ENCODE data around the gene INPP5D. TPM values are rescaled to one million over a fixed set of nuclear protein-coding genes. Genes with fewer than 3 reads are reported as not detected.

Gene INPP5D
- total RNA-seq, 1 donor: under 0.01 TPM

DNA sequence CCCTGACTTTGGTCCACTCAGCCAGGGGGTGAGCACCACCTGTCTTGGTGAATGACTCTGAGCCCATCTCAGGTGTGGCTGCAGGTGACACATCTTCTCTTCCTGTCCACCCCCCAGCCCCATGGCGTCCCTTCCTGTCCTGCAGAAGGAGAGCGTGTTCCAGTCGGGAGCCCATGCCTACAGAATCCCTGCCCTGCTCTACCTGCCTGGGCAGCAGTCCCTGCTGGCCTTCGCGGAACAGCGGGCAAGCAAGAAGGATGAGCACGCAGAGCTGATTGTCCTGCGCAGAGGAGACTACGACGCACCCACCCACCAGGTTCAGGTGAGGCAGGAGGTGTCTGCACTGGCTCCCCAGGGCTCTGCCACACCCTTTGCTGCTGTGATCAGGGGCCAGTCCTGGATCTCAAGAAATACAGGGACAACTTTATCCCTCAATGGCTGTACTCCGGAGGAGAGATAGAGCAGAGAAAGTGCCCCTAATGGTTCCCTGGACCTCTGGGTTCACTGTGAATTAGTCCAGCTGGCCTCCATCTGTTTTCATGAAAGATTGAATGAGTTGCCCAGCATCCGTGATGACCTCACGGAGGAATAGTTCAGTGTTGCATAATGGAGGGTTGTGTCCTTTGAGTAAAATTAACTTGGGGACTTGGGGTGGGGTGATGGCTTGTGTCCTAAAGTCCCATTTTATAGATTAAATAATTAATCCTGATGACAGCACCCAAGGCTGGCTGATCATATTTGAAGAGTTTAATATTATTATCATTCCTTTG is 27.4 kb upstream of the INPP5D start, which contains the start of gene NEU2:
NEU2 (plus strand) TSS at position 122 of the 770 bp plus-strand sequence; CDS start at position 122, 0 bp downstream.
- DNase-seq (ENCODE audit: low read depth): peak; percentile 19
- TF ChIP-seq, protein P1, sequence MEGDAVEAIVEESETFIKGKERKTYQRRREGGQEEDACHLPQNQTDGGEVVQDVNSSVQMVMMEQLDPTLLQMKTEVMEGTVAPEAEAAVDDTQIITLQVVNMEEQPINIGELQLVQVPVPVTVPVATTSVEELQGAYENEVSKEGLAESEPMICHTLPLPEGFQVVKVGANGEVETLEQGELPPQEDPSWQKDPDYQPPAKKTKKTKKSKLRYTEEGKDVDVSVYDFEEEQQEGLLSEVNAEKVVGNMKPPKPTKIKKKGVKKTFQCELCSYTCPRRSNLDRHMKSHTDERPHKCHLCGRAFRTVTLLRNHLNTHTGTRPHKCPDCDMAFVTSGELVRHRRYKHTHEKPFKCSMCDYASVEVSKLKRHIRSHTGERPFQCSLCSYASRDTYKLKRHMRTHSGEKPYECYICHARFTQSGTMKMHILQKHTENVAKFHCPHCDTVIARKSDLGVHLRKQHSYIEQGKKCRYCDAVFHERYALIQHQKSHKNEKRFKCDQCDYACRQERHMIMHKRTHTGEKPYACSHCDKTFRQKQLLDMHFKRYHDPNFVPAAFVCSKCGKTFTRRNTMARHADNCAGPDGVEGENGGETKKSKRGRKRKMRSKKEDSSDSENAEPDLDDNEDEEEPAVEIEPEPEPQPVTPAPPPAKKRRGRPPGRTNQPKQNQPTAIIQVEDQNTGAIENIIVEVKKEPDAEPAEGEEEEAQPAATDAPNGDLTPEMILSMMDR (IDR thresholded peaks at IDR 0.05; ENCODE audit: insufficient read depth, low read depth, low read length): no peak
- H3K4me3 ChIP-seq (ENCODE audit: low read depth, low read length): no peak within 1 kb of the TSS

- TF ChIP-seq, protein P1 (IDR thresholded peaks at IDR 0.05; ENCODE audit: insufficient read depth, low read depth, low read length): no peak
- H3K4me3 ChIP-seq (ENCODE audit: low read depth, low read length): no peak overlapping the region
- DNase-seq (ENCODE audit: low read depth): no peak
Observed at GRCh38 chr2:233033672-233034071, 26.5 kb upstream of the INPP5D start.

DNA sequence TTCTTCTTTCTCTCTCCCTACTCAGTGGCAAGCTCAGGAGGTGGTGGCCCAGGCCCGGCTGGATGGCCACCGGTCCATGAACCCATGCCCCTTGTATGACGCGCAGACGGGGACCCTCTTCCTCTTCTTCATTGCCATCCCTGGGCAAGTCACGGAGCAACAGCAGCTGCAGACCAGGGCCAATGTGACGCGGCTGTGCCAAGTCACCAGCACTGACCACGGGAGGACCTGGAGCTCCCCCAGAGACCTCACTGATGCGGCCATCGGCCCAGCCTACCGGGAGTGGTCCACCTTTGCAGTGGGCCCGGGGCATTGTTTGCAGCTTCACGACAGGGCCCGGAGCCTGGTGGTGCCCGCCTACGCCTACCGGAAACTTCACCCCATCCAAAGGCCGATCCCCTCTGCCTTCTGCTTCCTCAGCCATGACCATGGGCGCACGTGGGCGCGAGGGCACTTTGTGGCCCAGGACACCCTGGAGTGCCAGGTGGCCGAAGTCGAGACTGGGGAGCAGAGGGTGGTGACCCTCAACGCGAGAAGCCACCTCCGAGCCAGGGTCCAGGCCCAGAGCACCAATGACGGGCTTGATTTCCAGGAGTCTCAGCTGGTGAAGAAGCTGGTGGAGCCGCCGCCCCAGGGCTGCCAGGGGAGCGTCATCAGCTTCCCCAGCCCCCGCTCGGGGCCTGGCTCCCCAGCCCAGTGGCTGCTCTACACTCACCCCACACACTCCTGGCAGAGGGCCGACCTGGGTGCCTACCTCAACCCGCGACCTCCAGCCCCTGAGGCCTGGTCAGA is 25.9 kb upstream of the INPP5D start:
- no peak overlapping the region for H3K4me3 ChIP-seq (ENCODE audit: low read depth, low read length)
- DNase-seq (ENCODE audit: low read depth): no peak
- TF ChIP-seq, protein P1 (IDR thresholded peaks at IDR 0.05; ENCODE audit: insufficient read depth, low read depth, low read length): no peak

GRCh38 chr2:233035426-233036161 is 24.5 kb upstream of the INPP5D start:
- TF ChIP-seq, protein P1 (IDR thresholded peaks at IDR 0.05; ENCODE audit: insufficient read depth, low read depth, low read length): no peak
- H3K4me3 ChIP-seq (ENCODE audit: low read depth, low read length): no peak overlapping the region
- DNase-seq (ENCODE audit: low read depth): no peak

GRCh38 chr2:233036162-233036838 is 23.8 kb upstream of the INPP5D start:
- no peak for DNase-seq (ENCODE audit: low read depth)
- TF ChIP-seq, protein P1 (IDR thresholded peaks at IDR 0.05; ENCODE audit: insufficient read depth, low read depth, low read length): no peak
- no peak overlapping the region for H3K4me3 ChIP-seq (ENCODE audit: low read depth, low read length)

- peak; percentile 93 for DNase-seq (ENCODE audit: low read depth)
- no peak overlapping the region for H3K4me3 ChIP-seq (ENCODE audit: low read depth, low read length)
- TF ChIP-seq, protein P1 (IDR thresholded peaks at IDR 0.05; ENCODE audit: insufficient read depth, low read depth, low read length): no peak
Observed at GRCh38 chr2:233037078-233037477, 23.1 kb upstream of the INPP5D start.
